ENCODE results near the gene ZNHIT2. TPM values are rescaled to one million over a fixed set of nuclear protein-coding genes. Genes with fewer than 3 reads are reported as not detected.

The ZNHIT2 gene
- total RNA-seq, 1 experiment from 2014 or later = 22.8 TPM

DNA sequence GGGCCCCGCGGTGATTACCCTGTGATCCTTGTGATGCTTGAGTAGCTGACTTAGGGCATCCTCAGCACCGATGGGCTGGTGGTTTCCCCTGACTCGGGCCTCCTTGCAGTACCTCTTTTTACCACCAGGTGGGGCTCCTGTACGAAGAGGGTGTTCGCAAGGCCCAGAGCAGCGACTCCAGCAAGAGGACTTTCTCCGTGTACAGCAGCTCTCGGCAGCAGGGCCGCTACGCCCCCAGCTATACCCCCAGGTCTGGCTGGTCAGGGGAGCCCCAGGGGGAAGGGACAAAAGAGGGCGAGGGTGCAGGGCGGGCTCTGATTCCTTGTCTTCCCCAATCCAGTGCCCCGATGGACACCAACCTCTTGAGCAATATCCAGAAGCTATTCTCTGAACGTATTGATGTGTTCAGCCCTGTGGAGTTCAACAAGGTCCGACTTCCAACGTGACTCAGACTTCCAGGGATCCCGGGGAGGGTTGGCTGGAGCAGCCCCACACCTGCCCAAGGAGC is 7.1 kb downstream of the ZNHIT2 start:
- Histone ChIP-seq H3K4me1 (replicated peaks) (peaks cover 22% of the 10 kb centered on the region), H3K27ac (no peak overlapping the region), H3K9me3 (replicated peaks) (no peaks in the 10 kb centered on the region), H3K4me3 (no peak overlapping the region), H3K27me3 (replicated peaks) (peaks cover 14% of the 10 kb centered on the region), H3K36me3 (peaks cover 53% of the 10 kb centered on the region)
- peak; percentile 95 to 96 for DNase-seq (ENCODE audit: low read depth in 1 of 2, low spot score in 2 of 2)

- H3K36me3 ChIP-seq = peaks cover 52% of the 10 kb centered on the region
These were observed 8.0 kb downstream of the ZNHIT2 start for GRCh38 chr11:65109231-65110198.

DNA sequence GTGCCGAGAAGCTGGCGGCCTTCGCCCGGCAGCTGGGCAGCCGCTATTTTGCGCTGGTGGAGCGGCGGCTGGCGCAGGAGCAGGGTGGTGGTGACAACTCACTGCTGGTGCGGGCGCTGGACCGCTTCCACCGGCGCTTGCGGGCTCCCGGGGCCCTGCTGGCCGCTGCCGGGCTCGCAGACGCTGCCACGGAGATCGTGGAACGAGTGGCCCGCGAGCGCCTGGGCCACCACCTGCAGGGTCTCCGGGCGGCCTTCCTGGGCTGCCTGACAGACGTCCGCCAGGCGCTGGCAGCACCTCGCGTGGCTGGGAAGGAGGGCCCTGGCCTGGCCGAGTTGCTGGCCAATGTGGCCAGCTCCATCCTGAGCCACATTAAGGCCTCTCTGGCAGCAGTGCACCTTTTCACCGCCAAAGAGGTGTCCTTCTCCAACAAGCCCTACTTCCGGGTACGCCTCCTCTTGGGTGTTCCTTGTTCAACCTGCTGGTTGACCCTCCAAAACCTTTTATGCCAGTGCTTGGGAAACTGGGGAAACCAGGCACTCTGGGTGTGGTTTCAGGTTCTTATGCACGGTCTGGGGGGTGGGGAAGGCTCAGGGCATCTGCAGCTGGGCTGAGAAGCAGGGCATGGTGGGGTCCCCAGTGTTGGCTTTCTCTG is 8.9 kb downstream of the ZNHIT2 start:
- Histone ChIP-seq H3K4me1 (replicated peaks) (peaks cover 22% of the 10 kb centered on the region), H3K27me3 (replicated peaks) (peaks cover 14% of the 10 kb centered on the region), H3K4me3 (no peak overlapping the region), H3K27ac (no peak overlapping the region), H3K9me3 (replicated peaks) (no peaks in the 10 kb centered on the region), H3K36me3 (peaks cover 52% of the 10 kb centered on the region)
- DNase-seq (ENCODE audit: low read depth in 1 of 2, low spot score in 2 of 2) = no peak

More at GRCh38 chr11:65109231-65110198, 8.0 kb downstream of the ZNHIT2 start:
- H3K4me3 ChIP-seq = no peak overlapping the region
- H3K27me3 ChIP-seq (replicated peaks) = peaks cover 14% of the 10 kb centered on the region
- no peaks in the 10 kb centered on the region for H3K9me3 ChIP-seq (replicated peaks)
- peaks cover 22% of the 10 kb centered on the region for H3K4me1 ChIP-seq (replicated peaks)
- H3K27ac ChIP-seq = no peak overlapping the region
- no peak for DNase-seq (ENCODE audit: low read depth in 1 of 2, low spot score in 2 of 2)

DNA sequence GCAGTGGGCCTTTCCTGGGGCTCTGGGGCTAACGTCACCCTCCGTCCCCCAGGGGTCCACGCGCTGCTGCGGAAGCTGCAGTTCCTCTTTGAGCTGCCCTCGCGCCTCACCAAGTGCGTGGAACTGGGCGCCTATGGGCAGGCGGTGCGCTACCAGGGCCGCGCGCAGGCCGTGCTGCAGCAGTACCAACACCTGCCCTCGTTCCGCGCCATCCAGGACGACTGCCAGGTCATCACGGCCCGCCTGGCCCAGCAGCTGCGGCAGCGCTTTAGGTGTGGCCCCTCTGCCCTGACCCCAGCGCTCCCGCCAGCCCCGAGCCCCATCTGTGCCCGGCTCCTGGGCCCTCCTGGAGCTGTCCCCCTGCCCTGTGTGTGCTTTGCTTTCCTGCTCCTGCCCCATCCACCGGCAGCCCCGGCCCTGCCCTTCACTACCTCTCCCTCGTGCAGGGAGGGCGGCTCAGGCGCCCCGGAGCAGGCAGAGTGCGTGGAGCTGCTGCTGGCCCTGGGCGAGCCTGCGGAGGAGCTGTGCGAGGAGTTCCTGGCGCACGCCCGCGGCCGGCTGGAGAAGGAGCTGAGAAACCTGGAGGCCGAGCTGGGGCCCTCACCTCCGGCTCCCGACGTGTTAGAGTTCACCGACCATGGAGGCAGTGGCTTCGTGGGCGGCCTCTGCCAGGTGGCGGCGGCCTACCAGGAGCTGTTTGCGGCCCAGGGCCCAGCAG is 9.6 kb downstream of the ZNHIT2 start:
- no peak overlapping the region for H3K4me3 ChIP-seq
- H3K27me3 ChIP-seq (replicated peaks) = peaks cover 12% of the 10 kb centered on the region
- no peak overlapping the region for H3K27ac ChIP-seq
- H3K4me1 ChIP-seq (replicated peaks) = peaks cover 21% of the 10 kb centered on the region
- H3K36me3 ChIP-seq = peaks cover 58% of the 10 kb centered on the region
- H3K9me3 ChIP-seq (replicated peaks) = no peaks in the 10 kb centered on the region
- no peak for DNase-seq (ENCODE audit: low read depth in 1 of 2, low spot score in 2 of 2)

DNA sequence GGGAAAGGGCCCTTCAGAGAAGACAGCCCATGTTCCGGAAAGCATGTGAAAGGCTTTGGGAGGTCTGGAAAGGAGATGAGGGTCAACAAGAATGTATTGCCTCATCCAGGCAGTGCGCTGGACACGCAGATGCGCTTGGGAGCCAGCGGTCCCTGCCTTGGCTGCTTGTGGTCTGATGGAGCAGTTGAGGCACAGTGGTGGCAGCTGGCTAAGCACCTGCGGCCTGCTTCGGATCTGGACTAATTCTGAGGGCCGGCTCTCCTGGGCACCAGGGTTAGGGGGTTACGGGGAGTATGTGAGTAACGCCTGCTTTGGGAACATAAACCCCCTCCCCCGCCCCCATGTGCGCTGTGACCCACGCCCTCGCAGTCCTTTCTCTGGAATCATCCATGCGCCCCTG is 10.4 kb downstream of the ZNHIT2 start:
- H3K9me3 ChIP-seq (replicated peaks) = no peaks in the 10 kb centered on the region

GRCh38 chr11:65104628-65105027 is 12.9 kb downstream of the ZNHIT2 start:
- peaks cover 53% of the 10 kb centered on the region for H3K36me3 ChIP-seq
- peaks cover 10% of the 10 kb centered on the region for H3K4me1 ChIP-seq (replicated peaks)
- H3K27ac ChIP-seq = no peak overlapping the region
- no peak overlapping the region for H3K4me3 ChIP-seq
- H3K9me3 ChIP-seq (replicated peaks) = no peaks in the 10 kb centered on the region
- no peaks in the 10 kb centered on the region for H3K27me3 ChIP-seq (replicated peaks)
- DNase-seq (ENCODE audit: low read depth in 1 of 2, low spot score in 2 of 2) = no peak

More for the DNA sequence above, 10.4 kb downstream of the ZNHIT2 start:
- Histone ChIP-seq H3K4me3 (no peak overlapping the region), H3K27me3 (replicated peaks) (peaks cover 4% of the 10 kb centered on the region), H3K4me1 (replicated peaks) (peaks cover 21% of the 10 kb centered on the region), H3K27ac (no peak overlapping the region), H3K36me3 (peaks cover 62% of the 10 kb centered on the region)
- DNase-seq (ENCODE audit: low read depth in 1 of 2, low spot score in 2 of 2) = no peak

GRCh38 chr11:65103476-65103875 is 14.0 kb downstream of the ZNHIT2 start:
- Histone ChIP-seq H3K4me3 (no peak overlapping the region), H3K36me3 (peaks cover 51% of the 10 kb centered on the region), H3K9me3 (replicated peaks) (no peaks in the 10 kb centered on the region), H3K27me3 (replicated peaks) (no peaks in the 10 kb centered on the region), H3K27ac (no peak overlapping the region), H3K4me1 (replicated peaks) (peaks cover 10% of the 10 kb centered on the region)
- no peak for DNase-seq (ENCODE audit: low read depth in 1 of 2, low spot score in 2 of 2)

DNA sequence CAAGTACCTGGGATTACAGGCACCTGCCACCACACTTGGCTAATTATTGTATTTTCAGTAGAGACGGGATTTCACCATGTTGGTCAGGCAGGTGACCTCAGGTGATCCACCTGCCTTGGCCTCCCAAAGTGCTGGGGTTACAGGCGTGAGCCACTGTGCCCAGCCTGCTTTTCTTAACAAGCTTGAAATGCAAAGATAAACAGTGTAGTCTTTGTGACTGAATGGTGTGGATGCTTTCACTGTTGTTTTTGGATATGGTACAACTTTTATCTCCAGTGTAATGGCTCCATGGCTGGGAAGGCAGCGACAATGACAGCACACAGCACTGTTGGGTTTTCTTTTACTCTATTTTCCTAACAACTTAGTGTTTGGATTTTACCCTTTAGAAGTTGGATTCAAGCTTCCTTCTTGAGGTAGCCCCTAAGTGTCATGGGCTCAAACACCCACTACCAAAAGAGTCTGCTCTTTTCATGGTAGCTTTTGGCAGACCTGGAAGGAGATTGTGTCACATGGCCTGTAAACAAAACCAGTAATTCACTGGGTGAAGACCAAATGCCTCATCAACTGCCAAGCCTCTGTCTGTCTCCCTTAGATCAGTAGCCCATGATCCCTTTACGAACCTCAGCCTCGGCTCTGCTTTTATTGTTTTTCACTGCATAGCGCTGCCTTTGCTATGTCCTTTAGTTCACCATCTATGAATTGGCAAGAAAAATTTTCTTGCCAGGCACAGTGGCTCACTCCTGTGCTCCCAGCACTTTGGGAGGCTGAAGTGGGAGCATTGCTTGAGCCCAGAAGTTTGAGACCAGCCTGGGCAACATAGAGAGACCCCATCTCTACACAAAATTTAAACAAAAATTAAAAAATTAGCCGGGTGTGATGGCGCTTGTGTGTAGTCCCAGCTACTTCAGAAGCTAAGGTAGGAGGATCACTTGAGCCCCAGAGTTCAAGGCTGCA is 15.1 kb downstream of the ZNHIT2 start:
- H3K27me3 ChIP-seq (replicated peaks) = no peaks in the 10 kb centered on the region
- H3K4me1 ChIP-seq (replicated peaks) = peaks cover 10% of the 10 kb centered on the region
- H3K4me3 ChIP-seq = no peak overlapping the region
- H3K36me3 ChIP-seq = peaks cover 51% of the 10 kb centered on the region
- peak in 1 of 2 experiments; percentile 53 for DNase-seq (ENCODE audit: low read depth in 1 of 2, low spot score in 2 of 2)
- no peak overlapping the region for H3K27ac ChIP-seq
- H3K9me3 ChIP-seq (replicated peaks) = no peaks in the 10 kb centered on the region

GRCh38 chr11:65100674-65101350 is 16.7 kb downstream of the ZNHIT2 start:
- Histone ChIP-seq H3K36me3 (peaks cover 52% of the 10 kb centered on the region), H3K4me1 (replicated peaks) (peaks cover 16% of the 10 kb centered on the region), H3K27ac (no peak overlapping the region), H3K9me3 (replicated peaks) (no peaks in the 10 kb centered on the region), H3K4me3 (no peak overlapping the region), H3K27me3 (replicated peaks) (no peaks in the 10 kb centered on the region)
- no peak for DNase-seq (ENCODE audit: low read depth in 1 of 2, low spot score in 2 of 2)

GRCh38 chr11:65096926-65097325 is 20.6 kb downstream of the ZNHIT2 start:
- peak overlapping the region; percentile 9; the same call in 1 of the 2 replicates for H3K27ac ChIP-seq
- DNase-seq (ENCODE audit: low read depth in 1 of 2, low spot score in 2 of 2) = no peak
- peak overlapping the region; percentile 76 for H3K4me3 ChIP-seq

GRCh38 chr11:65095974-65096806 is 21.3 kb downstream of the ZNHIT2 start, which contains the start of gene VPS51:
VPS51 (plus strand) TSS chr11:65096214; CDS start chr11:65096251, 37 bp downstream.
- Histone ChIP-seq H3K4me3 (peak within 1 kb of the TSS; percentile 76), H3K36me3 (peaks cover 33% of the 10 kb centered on the region), H3K4me1 (replicated peaks) (peaks cover 9% of the 10 kb centered on the region), H3K27ac (peak within 1 kb of the TSS; percentile 49), H3K9me3 (replicated peaks) (no peaks in the 10 kb centered on the region), H3K27me3 (replicated peaks) (no peaks in the 10 kb centered on the region)
- DNase-seq (ENCODE audit: low read depth in 1 of 2, low spot score in 2 of 2) = peak; percentile 92 to 94

More at GRCh38 chr11:65096926-65097325, 20.6 kb downstream of the ZNHIT2 start:
- no peaks in the 10 kb centered on the region for H3K9me3 ChIP-seq (replicated peaks)
- H3K4me1 ChIP-seq (replicated peaks) = peaks cover 10% of the 10 kb centered on the region
- no peaks in the 10 kb centered on the region for H3K27me3 ChIP-seq (replicated peaks)
- H3K36me3 ChIP-seq = peaks cover 35% of the 10 kb centered on the region
